ENCODE results near the gene KCNMB2.

DNA sequence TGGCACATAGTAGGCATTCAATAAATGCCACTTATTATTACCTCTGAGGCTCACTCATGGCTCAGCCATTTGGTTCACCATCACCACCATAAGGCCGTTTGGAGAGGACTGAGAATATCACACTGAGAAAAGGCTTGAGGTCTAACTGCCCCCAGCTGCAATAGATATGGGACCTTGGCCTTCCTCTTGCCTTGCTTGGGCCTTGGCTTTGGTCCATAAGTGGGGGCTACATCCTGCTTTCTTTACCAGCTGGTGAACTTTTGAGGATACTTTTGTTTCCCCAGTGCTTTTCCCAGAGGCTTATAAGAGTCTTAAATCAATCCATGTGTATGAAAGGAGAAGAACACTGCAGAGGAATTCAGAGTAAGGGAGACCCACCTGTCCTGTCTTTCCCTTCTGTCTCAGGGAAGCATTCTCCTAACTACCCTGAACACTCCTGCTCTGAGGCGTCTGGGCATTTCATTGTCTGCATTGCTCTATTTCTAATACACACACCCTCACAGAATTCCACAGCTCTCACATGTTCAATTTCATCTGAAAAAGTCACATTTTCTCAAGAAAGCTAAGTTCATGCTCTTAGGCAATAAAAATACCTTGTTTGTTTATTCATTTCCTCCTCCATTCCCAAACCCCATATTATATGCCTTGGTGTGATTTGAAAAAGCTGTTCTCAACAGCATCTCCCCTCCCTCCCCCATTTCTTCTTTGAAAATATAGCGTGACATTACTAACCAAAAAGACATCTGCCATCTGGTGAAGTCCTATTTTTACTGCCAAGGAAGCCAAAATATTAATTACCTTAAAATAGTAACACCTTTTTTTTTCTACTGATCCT, 22.5 kb upstream of the KCNMB2 start:
- TF ChIP-seq CTCF (IDR thresholded peaks at IDR 0.05) (no peak), POLR2A (IDR thresholded peaks at IDR 0.05) (no peak)
